Measurements from ENCODE around the gene ARHGAP21.

ARHGAP21 gene

DNA sequence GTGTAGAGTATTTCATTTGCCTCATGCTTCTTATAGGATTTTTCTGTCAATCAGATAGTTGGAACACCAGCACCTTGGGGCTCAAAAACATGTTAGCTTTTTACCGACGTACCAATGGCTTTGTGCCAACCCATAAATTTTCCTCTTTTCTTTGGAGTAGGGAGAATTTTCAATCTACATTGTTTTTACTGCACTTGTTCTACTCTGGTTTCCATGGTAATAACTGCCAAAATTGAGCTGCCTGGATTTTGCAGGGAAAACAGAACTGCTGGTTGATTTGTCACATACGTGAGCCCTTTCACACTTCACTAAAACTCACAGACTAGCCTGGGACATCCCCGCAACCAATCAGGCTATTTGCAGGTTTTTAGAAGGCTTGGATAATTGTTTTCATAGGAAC is 189.7 kb downstream of the ARHGAP21 start:
- DNase-seq (ENCODE audit: low spot score), result no peak
